HG03175 (cell line): ENCODE results near the gene CSDE1.

Source experiments
- ATAC-seq: cut with Tn5 transposase; IDR thresholded peaks from one replicate; pipeline ENCODE4 v1.9.1; 2021; ENCODE audit warnings: mild to moderate bottlenecking, moderate library complexity; ENCODE audit not compliant: unreplicated experiment

CSDE1 gene

GRCh38 chr1:114703242-114703641 is 54.5 kb downstream of the CSDE1 start:
- no peak for ATAC-seq

DNA sequence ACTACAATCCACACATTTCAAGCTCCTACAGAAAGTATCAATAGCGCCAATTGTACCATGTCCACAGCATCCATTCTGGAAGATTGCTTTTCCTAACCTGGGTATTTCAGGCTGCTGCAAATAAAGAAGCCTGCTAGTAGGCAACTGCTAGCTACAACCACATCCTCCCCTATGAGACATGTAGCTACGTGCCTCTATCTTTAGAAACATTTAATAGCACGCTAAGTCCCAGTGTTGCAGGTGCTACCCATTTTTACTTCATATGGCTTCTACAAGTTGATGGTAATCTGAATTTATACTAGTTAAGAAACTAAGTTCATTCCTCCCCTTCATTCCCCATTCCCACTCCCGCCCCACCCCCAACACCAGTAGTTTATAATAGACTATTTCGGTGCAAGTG is 55.0 kb downstream of the CSDE1 start:
- no peak for ATAC-seq

DNA sequence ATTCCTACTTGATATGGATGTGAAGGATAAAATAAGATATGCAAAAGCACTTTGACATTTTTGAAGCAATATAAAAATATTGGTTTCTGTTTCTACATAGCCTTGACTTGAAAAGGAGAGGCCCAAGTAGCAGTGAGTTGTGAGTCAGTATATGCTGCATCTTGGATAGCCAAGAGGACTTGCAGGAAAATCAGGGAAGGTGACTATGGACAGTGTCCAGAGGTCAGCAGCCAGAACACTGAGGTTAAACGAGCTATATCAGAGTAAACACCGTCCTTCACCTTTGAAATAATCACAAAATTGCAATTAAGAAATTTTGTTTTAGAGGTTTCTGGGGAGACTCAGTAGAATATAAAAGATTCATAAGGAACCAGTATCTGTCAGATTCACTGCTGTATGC is 55.9 kb downstream of the CSDE1 start:
- no peak for ATAC-seq

DNA sequence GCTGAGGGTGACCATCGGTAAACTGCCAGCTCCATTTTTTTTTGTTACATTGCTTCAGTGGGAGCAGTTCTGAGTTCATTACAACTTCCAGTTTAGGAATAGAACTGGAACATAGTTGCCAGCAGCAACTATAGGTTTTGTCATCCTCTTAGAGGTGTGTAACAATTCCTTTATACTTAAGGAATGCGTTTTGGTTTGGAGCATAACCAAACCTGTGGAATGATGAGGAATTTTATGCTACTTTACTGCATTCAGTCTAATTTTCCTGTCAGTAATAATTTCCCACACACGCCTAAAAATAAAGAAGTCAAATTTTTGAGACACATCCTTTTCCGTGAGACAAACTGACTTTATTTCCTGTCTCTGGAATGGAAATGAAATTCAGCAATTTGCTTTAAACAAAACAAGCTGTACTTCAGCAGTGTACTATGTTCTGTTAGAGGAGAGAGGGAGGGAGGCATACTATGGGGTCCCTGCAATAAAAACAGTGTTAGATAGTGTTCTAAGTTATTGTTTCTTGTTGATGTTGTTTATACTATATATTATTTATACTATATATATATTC is 57.7 kb downstream of the CSDE1 start:
- no peak for ATAC-seq

DNA sequence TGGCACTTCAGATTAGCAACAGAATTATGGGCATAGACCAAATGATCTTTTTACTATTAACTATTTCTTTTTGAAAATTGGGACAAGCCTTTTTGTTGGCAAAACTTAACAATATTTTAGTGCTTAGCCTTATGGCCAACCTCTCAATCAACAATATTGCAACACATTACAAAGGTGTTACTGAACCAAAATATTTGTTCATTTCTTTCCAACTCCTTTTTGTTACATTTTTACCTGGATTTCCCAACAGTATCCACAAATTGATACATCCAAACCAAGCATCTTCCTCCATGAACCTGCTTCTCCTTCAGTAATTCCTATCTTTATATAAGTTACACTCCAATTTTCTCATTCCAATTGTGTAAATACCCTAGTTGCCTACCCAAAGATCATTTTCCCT is 61.0 kb downstream of the CSDE1 start:
- no peak for ATAC-seq

GRCh38 chr1:114695430-114696058 is 62.2 kb downstream of the CSDE1 start, which contains the start of gene AMPD1:
Gene AMPD1 (minus strand): TSS chr1:114695546. CDS start chr1:114695471, 75 bp downstream.
- no peak for ATAC-seq

DNA sequence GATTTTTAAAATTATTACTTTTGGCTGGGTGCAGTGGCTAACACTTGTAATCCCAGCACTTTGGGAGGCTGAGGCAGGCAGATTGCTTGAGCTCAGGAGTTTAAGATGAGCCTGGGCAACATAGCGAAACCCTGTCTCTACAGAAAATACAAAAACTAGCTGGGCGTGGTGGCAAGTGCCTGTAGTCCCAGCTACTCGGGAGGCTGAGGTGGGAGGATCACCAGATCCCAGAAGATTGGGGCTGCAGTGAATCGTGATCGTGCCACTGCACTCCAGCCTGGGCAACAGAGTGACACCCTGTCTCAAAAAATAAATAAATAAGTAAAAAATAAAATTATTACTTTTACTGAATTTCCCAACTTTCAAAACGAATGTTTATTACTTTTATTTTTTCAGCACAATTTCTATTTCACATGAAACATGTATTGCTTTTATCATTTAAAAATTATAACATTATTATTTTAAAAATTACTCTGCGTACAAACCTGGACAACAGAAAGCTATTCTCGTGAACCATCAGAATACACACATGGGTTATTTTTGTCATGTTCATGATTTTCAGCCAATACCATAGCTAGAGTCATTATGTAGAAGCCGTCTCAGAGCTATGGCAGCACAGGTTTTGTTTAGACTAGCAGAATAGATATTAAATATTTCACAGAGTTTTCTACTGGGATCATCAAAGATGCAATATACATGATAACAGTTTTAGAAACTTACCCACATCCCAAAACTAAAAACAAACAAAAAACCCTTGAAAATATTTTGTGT is 63.1 kb downstream of the CSDE1 start:
- ATAC-seq = no peak

DNA sequence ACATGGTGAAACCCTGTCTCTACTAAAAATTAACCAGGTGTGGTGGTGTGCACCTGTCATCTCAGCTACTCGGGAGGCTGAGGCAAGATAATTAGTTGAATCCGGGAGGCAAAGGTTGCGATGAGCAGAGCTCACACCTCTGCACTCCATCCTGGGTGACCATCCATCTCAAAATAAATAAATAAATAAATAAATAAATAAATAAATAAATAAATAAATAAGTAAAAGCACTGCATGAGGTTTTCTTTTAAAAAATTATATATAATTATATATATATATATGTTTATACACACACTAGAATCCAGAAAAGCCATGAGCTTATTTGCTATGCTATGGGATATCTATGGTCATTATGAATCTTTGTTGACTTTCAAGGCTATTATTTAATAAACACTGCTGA is 64.8 kb downstream of the CSDE1 start:
- no peak for ATAC-seq

GRCh38 chr1:114691061-114691460 is 66.7 kb downstream of the CSDE1 start:
- ATAC-seq = no peak

- no peak for ATAC-seq
These were observed 67.6 kb downstream of the CSDE1 start for GRCh38 chr1:114690148-114690547.

DNA sequence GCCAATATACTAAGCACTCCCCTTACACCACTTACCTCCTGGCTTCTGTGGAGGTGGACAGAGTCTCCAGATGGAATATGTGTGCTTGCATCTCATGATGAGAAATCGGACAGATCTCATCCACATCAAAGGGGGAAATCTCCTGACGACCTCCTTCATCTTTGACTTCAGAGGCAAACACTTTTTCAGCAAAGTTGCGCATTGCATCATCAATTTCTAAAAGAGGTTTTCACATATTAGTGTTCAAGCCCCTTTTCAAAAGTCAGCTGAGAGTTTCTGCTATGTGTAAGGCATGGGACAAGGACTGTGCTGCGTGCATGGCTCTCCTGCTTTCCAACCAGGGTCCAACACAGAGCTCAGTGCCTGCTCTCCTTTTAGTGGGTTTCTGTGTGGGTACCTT is 69.3 kb downstream of the CSDE1 start:
- no peak for ATAC-seq

DNA sequence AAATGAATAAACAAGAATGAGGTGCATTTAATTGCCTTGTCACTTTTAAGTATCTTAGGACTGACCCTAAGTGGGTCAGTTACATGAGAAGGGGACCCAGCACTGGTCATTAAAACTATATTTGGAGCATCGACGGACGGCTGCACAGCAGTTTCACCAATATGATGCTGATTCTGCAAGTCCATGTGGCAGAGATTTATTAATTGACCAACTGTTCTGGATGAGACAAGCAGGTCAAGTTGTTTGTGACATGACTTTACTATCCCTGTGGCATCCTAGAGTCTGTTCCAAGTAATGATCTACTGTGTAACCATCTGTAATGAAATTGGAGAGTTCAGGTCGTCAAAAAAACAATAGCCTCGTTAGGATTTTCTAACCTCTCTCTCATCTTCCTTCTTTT is 71.9 kb downstream of the CSDE1 start:
- ATAC-seq = no peak

DNA sequence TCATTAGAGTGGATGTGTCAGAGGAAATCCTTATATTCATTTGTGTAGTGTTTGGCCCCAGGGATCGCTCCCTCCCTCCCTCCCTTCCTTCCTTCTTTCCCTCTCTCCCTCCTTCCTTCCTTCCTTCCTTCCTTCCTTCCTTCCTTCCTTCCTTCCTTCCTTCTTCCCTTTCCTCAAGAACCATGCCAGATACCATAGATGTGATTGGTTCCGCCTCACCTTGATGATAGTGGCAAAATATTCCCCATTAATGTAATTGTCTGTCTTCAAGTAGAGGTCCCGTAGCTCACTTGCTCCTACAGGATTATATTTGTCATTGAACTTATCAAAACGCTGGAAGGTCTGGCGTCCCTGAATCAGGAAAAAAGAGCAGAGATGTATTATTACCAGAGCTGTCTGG is 80.1 kb downstream of the CSDE1 start:
- no peak for ATAC-seq

GRCh38 chr1:114676115-114676514 is 81.7 kb downstream of the CSDE1 start:
- ATAC-seq = no peak

GRCh38 chr1:114671939-114672275 is 85.9 kb downstream of the CSDE1 start:
- ATAC-seq = no peak

DNA sequence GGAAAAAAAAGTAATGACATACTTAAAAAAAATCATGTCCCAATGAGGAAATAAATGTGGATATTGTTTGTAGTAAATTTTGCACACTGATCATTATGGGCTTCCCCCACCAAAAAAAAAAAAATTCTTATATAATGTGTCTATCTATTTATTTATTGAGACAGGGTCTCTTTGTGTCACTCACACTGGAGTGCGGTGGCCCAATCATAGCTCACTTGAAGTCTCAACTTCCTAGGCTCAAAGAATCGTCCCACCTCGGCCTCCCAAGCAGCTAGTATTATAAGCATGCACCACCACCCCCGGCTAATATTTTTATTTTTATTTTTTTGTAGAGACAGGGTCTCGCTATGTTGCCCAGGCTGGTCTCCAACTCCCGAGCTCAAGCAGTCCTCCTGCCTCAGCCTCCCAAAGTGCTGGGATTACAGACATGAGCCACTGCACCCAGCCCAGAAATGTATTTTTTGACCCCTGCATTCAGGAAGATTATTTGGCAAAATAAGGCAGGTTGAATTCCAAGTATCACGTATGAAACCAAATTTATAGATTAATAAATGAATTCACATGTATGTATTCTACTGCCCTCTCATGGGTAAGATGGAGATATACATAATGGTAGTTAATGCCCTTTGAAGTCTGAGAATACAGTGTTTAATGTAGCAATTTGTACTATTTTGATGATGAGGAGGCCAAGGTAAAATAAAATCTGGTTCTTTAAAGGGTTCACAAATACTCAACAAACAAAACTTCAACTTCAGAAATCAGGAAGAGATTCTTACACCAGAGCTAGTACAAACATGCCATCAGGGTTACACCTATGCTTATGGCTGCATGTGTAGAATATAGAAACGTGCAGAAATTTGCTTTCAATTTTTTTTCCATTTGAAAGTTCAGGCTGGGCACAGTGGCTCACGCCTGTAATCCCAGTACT is 86.5 kb downstream of the CSDE1 start:
- ATAC-seq = no peak

DNA sequence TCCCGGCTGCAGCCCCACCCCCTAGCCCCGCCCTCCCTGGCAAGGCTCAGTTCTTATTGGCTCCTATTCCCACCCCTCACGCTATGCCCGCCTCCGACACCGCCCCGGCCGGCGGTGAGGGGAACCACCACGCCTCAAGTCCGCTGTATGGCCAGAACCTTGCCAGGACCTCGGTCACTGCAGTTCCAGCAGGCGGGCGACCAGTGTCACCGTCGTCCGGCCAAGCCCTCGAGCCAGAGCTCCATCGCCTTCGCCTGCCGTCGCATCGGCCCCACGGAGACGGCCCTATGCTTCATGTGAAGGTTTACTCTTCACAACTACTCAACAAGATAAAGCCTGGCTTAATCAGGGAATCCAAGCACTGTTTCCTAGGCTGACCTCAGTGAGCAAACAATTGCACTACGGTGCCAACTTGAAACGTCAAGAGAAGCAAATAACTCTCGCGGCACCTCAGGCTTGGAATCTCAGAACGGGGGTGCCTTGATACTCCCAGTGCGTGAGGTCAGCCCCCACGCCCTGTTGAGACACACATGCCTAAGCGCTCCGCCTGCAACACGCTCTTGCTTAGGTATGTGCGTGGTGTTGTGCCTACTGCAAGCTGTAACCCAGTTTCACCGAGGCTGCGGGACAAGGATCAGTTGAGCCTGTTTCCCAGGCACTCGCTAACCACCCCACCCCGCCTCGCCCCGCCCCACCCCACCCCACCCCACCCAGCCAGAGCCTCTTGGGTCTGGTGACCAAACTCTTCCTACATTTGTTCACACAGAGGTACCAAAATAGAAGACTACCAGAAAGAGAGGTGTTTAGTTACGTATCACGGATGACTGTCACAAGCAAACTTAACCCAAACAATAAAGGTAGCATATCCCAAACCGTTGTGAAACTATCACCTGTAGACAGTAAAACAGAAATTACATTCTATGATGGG is 87.4 kb downstream of the CSDE1 start:
- ATAC-seq = peak; percentile 97

DNA sequence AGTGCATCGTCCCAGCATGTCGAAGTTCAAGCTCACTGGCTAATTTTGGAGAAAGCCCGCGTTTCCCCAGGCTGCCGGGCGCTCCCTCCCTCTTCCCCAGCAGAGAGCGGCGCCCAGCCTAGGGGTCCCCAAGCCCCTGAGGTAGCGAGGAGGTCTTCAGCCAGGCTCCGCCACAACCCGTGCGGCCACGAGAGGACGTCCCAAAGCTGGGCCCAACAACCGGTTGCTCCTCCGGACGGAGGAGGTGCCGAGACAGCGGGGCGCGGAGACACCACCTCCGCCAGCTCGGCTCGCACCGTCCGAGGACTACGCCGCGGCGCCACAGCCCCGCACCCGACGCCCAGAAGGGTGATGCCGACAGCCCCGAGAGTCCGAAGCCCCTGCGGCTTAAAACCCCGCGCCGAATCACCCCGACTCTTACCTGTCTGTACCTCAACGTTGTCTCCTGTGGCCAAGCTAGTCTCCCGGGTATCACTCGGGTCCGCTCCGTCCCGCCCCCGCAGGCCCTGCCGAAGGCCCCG is 88.2 kb downstream of the CSDE1 start, which contains the start of gene DENND2C:
Gene DENND2C (minus strand): TSS at position 488 of the 521 bp plus-strand sequence. CDS start 44,065 bp downstream, outside the sequence.
- peak; percentile 70 for ATAC-seq

- ATAC-seq = no peak
These were observed 88.8 kb downstream of the CSDE1 start for GRCh38 chr1:114668784-114669561.
